Nephron (organoid): ENCODE results near the gene STX16.

Source experiments
- H3K27ac Mint-ChIP-seq, 3 experiments: 2 replicates each; pipeline ENCODE4 v1.8.0; 2020; ENCODE audit warnings: mixed read lengths in 3 of 3, mild to moderate bottlenecking in 2 of 3, moderate library complexity in 1 of 3
- H3K27me3 Mint-ChIP-seq: 2 replicates; pipeline ENCODE4 v1.8.0; 2021; ENCODE audit warnings: low read depth, mild to moderate bottlenecking, moderate library complexity, mixed read lengths
- H3K36me3 Mint-ChIP-seq: 2 replicates; pipeline ENCODE4 v1.8.0; 2020; ENCODE audit warnings: low read depth, mixed read lengths
- H3K4me1 Mint-ChIP-seq: 2 replicates; pipeline ENCODE4 v1.8.0; 2020; ENCODE audit warnings: mixed read lengths
- H3K4me3 Mint-ChIP-seq, 3 experiments: 2 replicates each; pipeline ENCODE4 v1.8.0; 2020; ENCODE audit warnings: mild to moderate bottlenecking in 3 of 3, mixed read lengths in 3 of 3, moderate library complexity in 2 of 3
- H3K9me3 Mint-ChIP-seq: 2 replicates; pipeline ENCODE4 v1.8.0; 2020; ENCODE audit warnings: mixed read lengths
- TF ChIP-seq, protein P1 (sequence below), 3 experiments: fragments of 200-600 bp; sonication (generic); IDR thresholded peaks; one replicate each; pipeline ENCODE4 v1.5.0; 2021; ENCODE audit warnings: antibody characterized with exemption in 3 of 3; ENCODE audit not compliant: unreplicated experiment in 3 of 3

The STX16 gene

DNA sequence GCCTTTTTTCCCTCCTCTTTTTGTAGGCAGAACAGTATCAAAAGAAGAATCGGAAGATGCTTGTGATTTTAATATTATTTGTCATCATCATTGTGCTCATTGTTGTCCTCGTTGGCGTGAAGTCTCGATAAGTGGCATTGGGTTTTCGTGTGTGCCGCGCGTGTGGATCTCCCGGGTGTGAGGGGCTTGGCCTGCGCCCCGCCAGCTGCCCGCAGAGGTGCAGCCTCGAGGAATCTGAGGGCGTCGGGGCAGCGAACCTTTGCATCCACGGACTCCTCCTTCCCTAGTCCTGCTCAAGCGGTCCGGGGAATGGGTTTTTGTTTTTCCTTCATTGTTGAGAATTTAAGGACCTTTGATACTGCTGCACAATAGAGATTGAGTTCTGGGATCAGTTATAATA is 25.1 kb downstream of the STX16 start:
- H3K27ac Mint-ChIP-seq, result no peak overlapping the region
- peaks cover 77% of the 10 kb centered on the region for H3K36me3 Mint-ChIP-seq
- H3K27me3 Mint-ChIP-seq, result no peaks in the 10 kb centered on the region
- no peaks in the 10 kb centered on the region for H3K9me3 Mint-ChIP-seq
- no peaks in the 10 kb centered on the region for H3K4me1 Mint-ChIP-seq
- no peak overlapping the region for H3K4me3 Mint-ChIP-seq
- TF ChIP-seq, protein P1, sequence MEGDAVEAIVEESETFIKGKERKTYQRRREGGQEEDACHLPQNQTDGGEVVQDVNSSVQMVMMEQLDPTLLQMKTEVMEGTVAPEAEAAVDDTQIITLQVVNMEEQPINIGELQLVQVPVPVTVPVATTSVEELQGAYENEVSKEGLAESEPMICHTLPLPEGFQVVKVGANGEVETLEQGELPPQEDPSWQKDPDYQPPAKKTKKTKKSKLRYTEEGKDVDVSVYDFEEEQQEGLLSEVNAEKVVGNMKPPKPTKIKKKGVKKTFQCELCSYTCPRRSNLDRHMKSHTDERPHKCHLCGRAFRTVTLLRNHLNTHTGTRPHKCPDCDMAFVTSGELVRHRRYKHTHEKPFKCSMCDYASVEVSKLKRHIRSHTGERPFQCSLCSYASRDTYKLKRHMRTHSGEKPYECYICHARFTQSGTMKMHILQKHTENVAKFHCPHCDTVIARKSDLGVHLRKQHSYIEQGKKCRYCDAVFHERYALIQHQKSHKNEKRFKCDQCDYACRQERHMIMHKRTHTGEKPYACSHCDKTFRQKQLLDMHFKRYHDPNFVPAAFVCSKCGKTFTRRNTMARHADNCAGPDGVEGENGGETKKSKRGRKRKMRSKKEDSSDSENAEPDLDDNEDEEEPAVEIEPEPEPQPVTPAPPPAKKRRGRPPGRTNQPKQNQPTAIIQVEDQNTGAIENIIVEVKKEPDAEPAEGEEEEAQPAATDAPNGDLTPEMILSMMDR (IDR thresholded peaks at IDR 0.05; ENCODE audit: unreplicated experiment in 3 of 3), result no peak

DNA sequence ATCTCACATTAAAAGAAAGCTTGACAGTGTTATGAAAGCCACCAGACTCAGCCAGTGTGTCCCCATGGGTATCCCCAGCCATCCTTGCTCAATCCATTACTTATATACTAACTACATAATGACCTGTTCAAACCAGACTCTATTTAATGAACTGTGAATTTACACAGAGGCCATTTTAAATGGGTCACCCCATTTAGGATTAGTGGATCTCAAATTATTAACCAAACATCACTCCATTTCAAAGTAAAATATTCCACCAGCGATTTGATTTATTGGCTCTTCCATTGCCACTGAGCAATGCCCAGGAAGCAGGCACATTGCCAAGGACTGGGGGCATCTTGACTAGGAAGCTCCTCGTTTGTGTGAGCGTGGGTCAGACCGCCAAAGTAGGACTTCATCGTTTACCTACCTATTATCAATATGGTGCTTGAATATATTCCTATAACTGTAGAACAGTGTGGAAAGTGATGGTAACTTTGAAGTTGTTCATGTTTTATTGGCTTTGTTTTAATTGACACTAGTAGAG is 26.1 kb downstream of the STX16 start:
- no peaks in the 10 kb centered on the region for H3K9me3 Mint-ChIP-seq
- TF ChIP-seq, protein P1 (IDR thresholded peaks at IDR 0.05; ENCODE audit: unreplicated experiment in 3 of 3), result no peak
- peaks cover 78% of the 10 kb centered on the region for H3K36me3 Mint-ChIP-seq
- no peak overlapping the region for H3K4me3 Mint-ChIP-seq
- H3K27ac Mint-ChIP-seq, result peak overlapping the region in 1 of 3 experiments; percentile 37
- no peaks in the 10 kb centered on the region for H3K27me3 Mint-ChIP-seq
- no peaks in the 10 kb centered on the region for H3K4me1 Mint-ChIP-seq

DNA sequence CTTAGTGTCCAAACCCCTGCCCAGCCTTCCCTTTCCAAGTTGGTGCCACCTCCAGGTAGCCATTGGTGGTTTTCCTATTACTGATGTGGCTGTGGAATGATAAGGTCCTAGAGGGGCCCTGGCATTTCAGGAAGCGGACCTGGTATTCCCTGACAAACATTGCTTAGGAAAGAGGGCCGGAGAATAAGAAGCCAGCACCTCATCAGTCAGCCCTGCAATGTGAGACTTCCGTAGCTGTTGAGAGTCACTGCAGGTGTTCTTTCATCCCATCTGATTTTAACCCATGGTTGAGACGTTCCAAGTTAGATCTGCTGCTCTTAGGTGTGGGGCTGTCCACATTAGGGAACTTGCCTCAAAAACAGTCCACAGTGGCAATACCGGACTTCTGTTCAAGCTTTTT is 26.7 kb downstream of the STX16 start:
- Mint-ChIP-seq H3K4me3 (no peak overlapping the region), H3K9me3 (no peaks in the 10 kb centered on the region), H3K4me1 (no peaks in the 10 kb centered on the region), H3K27me3 (no peaks in the 10 kb centered on the region), H3K27ac (no peak overlapping the region), H3K36me3 (peaks cover 81% of the 10 kb centered on the region)
- TF ChIP-seq, protein P1 (IDR thresholded peaks at IDR 0.05; ENCODE audit: unreplicated experiment in 3 of 3), result no peak

DNA sequence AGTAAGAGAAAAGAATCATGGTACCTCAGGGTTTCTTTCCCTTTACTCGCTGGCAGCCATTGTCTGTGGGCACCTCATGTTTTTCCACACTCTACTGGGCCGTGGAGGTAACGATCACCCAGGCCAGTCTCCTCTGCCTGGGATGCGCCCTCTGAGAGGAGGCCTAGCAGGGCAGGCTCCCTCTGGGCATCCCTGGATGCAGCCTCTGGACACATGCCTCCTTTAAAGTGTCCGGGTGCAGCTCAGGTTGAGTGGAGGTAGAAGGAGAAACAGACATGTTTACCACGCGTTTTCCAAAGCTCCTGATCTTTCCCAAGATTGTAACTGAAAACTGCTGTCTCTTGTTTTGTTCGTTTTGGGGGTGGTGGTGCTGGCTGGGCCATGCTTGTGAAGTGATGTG is 27.7 kb downstream of the STX16 start:
- TF ChIP-seq, protein P1 (IDR thresholded peaks at IDR 0.05; ENCODE audit: unreplicated experiment in 3 of 3), result no peak
- H3K4me1 Mint-ChIP-seq, result no peaks in the 10 kb centered on the region
- no peak overlapping the region for H3K27ac Mint-ChIP-seq
- no peak overlapping the region for H3K4me3 Mint-ChIP-seq
- H3K9me3 Mint-ChIP-seq, result no peaks in the 10 kb centered on the region
- no peaks in the 10 kb centered on the region for H3K27me3 Mint-ChIP-seq
- peaks cover 78% of the 10 kb centered on the region for H3K36me3 Mint-ChIP-seq

DNA sequence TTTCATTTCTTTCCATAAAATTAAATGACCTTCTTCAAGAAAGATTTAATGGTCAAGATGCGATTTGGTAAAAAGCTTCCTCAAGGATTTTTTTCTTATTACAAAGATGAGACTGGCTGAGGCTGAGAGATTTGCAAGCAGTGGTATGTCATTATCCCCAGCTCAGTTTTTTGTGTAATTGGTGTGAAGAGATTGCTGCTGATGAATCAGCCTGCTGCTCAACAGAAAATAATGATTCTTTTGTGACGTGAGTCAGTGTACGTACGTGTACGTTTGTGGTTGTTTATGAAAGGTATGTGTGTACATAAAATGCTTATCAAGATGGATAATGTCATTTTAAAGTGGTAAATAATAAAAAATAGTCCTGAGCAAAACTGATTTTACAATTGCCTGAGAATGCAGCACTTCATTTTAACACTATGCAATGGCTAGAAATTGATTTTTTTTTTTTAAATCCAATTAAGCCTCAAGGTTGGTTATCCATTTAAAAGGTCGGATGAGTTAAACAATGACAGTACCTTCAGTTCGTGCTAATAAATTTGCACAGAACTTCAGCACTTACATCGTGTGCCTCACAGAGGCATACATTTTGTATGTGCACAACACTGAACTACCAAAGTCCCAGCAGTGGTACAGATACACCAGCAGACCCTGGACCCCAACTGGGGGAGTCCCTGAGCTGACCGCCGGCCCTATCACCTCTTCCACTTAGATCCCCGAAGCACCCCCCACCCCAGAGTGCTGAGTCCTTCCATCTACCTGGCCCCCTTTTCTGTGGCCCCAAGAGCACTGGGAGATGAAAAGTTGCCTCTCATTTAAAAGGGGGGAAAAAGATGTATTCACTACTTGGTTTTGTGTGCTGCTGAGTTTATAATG is 31.8 kb downstream of the STX16 start:
- no peaks in the 10 kb centered on the region for H3K27me3 Mint-ChIP-seq
- peak overlapping the region; percentile 61 to 79 (median 75) for H3K27ac Mint-ChIP-seq
- H3K9me3 Mint-ChIP-seq, result peaks cover 2% of the 10 kb centered on the region
- TF ChIP-seq, protein P1 (IDR thresholded peaks at IDR 0.05; ENCODE audit: unreplicated experiment in 3 of 3), result no peak
- peaks cover 64% of the 10 kb centered on the region for H3K36me3 Mint-ChIP-seq
- peak overlapping the region in 1 of 3 experiments; percentile 34 for H3K4me3 Mint-ChIP-seq
- peaks cover 5% of the 10 kb centered on the region for H3K4me1 Mint-ChIP-seq
